ENCODE measurements around the gene PREPL.

- TF ChIP-seq, protein P1, sequence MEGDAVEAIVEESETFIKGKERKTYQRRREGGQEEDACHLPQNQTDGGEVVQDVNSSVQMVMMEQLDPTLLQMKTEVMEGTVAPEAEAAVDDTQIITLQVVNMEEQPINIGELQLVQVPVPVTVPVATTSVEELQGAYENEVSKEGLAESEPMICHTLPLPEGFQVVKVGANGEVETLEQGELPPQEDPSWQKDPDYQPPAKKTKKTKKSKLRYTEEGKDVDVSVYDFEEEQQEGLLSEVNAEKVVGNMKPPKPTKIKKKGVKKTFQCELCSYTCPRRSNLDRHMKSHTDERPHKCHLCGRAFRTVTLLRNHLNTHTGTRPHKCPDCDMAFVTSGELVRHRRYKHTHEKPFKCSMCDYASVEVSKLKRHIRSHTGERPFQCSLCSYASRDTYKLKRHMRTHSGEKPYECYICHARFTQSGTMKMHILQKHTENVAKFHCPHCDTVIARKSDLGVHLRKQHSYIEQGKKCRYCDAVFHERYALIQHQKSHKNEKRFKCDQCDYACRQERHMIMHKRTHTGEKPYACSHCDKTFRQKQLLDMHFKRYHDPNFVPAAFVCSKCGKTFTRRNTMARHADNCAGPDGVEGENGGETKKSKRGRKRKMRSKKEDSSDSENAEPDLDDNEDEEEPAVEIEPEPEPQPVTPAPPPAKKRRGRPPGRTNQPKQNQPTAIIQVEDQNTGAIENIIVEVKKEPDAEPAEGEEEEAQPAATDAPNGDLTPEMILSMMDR (IDR thresholded peaks at IDR 0.05) = no peak
- TF ChIP-seq EZH2 (IDR thresholded peaks at IDR 0.05; ENCODE audit: borderline replicate concordance, insufficient read depth, low read depth, low read length, poor library complexity, severe bottlenecking) = no peak
These were observed 25.3 kb downstream of the PREPL start for GRCh38 chr2:44335806-44336538.

All from B cell (primary cell).